Smooth muscle cell of the brain vasculature (primary cell): ENCODE results near the gene PFAS.
"Not testable (repeated sequence)": the region's sequence is repeated elsewhere in the genome, so short reads cannot be mapped to it uniquely, and the experiment has no call there.

ENCODE experiments used
- DNase-seq: peaks from one replicate; pipeline ENCODE4 v3.0.0-alpha.2; 2012; ENCODE audit warnings: low read depth, low spot score

Gene PFAS

DNA sequence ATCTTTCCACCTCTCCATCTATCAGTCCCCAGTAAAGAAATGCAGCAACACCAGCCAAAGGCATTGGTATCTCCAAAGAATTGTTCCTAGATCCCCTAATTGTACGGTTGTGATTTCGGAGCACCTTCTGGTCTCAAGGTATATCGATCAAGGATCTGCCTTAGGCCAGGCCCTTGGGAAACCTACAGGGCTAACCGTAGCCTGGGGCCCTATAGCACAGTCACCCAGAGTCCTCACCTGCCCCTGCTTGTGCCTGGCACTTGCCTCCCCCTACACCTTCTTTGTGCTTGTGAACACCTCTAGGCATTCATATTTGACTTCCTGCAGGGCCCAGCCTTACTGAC, 21.9 kb upstream of the PFAS start:
- DNase-seq: no peak

DNA sequence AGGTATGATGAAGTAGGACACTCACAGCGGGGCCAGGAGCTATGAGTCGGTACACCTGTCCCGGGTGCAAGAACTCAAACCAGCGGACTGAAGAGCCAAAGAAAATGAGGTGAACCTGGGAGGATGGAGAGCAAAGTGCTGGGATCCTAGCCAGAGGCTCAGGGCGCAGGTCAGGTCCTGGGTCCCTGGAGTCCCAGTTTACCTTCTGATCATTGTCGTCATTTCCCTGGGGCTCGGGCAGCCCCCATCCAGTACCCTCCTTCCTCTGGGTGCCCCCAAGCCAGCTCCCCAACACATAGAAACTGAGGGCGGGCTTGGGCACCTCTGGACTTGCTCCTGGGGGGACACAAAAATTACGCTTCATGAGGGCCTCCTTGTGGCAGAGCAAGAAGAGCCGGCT, 17.4 kb upstream of the PFAS start:
- no peak for DNase-seq

DNA sequence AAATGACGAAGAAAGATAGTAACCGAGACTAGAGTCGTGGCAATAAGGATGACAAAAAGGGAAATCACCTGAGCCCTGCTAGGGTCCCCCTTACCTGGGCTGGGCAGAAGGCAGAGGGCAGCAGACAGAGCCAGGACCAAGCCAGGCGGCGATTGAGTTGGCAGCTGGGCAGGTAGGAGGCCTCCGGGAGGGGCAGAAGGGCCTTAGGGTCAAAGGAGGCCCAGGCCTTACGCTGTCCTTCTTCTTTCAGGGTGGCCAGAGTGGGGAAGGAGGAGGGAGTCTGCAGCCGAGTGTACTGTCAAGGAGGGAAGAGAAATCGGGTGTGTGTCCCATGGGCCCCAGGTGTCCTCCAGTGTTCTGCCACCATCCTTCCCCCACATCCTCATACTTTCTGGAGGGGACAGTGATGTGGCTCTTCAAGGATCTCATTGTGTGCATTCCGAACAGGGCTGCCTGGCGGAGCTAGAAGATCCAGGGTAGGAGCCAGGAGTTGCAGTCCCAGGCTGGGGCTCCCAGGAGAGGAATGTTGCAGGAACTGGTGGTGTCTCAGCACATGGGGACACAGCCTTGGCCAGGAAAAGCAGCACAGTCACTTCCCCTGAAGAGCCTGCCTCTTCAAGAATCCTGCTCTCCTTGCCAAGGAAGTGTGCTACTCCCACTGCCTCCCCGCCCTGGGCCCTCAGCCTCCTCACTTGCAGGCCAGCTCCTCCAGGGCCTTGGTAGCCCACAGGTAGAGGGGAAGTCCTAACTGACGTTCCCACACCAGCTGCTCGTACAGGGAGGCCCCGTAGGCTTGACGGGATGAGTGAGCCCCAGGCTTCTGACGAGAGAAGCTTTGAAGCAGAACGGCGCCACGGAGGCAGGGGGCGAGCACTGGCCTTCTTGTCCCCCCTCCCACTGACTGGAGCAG, 14.5 kb upstream of the PFAS start:
- no peak for DNase-seq

DNA sequence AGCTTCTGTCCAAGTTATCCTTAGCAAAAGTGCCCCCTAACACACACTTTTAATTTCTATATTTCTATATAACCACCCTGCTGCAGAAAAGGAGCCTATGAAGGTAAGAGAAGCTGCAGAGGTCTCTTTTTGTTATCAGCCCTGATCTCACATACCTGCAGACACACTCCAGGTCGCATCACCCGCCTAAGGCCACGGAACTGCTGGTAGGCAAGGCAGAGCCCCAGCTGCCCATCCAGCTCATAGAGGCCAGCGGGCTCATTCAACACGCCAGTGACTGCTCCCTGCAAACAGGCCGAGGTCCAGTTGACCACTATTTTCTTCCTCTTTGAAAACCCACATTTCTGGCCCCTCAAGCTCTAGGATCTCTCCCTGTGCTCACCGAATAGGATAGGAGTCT, 13.4 kb upstream of the PFAS start:
- DNase-seq: no peak

DNA sequence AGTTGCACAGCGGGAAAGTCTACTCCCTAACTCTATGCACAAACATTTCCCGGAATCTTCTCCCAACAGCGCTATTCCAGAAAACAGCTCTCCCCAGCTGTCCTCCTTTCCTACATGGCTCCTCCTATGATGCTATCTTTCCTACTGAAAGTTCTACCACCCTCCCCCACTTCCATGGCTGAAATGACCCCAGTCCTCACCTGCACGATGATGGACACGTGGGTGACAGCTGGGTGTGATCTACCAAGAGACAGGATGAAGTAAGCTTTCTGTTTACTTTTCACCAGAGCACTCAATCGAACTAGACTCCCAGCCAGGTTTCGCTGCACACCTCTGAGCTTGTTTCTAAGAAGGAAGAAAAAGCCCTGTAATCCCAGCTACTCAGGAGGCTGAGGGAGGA, 11.9 kb upstream of the PFAS start:
- DNase-seq: no peak

DNA sequence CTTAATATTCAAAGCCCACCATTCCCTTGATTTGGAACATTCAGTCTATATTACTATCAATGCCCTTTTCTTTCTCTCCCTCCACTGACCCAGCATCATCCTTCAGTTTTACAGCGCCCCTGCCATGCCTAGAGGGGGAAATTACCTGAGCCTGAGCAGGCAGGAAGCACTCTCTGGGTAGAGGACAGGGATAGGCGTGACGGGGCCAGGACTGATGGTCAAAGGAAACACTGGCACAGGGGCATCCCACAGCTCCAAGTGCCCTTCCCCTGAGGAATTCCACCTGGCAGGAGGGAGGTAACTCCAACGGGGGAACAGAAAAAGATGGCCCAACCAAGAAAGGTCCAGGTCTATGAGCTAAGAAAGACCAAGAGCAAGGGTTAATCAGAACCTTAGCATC, 11.2 kb upstream of the PFAS start:
- DNase-seq: no peak

DNA sequence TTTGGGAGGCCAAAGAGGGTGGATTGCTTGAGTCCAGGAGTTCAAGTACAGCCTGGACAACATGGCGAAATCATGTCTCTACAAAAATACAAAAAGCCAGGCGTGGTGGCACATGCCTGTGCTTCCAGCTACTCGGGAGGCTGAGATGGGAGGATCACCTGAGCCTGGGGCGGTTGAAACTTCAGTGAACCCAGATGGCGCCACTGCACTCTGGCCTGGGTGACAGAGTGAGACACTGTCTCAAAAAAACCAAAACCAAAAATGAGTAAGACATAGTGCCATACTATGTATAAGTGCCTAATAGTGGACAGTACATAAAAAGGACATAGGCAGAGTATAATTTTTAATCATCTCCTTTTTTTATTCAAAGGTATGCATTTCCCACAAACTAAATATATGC, 5.3 kb upstream of the PFAS start:
- no peak for DNase-seq

DNA sequence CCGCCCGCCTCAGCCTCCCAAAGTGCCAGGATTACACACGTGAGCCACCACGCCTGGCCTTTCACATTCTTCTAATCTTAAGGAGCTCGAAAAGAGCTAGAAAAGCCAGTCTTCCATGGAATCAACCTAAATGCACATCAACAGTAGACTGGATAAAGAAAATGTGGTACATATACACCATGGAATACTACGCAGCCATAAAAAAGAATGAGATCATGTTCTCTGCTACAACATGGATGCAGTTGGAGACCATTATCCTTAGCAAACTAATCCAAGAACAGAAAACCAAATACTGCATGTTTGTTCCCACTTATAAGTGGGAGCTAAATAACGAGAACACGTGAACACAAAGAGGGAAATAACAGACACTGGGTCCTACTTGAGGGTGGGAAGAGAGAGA, 4.3 kb upstream of the PFAS start:
- no peak for DNase-seq

DNA sequence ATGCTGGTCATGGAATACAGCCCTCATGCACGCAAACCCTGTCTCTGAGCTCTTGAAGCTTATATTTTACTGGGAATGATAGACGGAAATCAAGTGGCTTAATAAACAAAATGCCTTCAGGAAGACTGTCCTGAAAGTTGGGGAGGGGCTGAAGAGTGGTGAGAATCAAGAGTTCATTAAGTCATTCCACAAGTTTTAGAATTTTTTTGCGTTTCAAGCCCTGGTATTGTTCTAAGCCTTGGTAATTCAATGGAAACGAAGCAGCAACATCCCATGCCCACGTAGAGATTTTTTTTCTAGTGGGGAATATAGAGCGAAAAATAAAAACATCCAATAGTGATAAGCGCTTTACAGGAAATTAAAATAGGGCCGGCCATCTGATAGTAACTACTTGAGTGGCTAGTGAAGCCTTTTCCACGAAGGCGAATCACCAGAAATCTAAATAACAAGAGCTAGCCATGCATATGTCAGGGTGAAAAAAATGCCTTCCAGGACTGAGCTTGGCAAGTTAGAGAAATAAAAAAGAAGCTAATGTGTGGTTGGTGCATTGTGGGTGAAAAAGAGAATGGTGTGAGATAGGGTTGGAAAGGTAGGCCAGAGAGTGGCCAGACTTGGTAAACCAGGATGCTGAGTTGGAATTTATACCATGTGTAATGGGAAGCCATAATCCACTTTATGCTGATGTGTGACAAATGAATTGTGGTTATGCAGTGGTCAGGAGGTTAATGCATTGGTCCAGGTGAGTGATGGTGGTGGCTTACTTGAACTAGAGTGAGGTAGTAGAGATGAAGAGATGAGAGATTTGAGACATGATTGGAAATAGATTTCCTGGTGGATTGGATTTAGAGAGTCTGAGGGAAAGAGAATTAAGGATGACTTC, 772 bp downstream of the PFAS start:
- no peak for DNase-seq

DNA sequence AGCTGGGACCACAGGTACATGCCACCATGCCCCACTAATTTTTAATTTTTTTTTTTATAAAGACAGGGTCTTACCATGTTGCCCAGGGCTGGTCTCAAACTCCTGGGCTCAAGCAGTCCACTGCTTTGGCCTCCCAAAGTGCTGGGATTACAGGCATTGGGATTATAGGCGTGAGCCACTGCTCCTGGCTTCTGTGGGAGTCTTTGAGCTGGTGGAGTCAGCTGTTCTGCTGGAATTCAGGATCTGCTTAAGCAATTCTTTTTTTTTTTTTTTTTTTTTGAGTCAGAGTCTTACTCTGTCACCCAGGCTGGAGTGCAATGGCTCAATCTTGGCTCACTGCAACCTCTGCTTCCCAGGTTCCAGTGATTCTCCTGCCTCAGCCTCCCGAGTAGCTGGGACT, 2.3 kb downstream of the PFAS start:
- not testable (repeated sequence) for DNase-seq

DNA sequence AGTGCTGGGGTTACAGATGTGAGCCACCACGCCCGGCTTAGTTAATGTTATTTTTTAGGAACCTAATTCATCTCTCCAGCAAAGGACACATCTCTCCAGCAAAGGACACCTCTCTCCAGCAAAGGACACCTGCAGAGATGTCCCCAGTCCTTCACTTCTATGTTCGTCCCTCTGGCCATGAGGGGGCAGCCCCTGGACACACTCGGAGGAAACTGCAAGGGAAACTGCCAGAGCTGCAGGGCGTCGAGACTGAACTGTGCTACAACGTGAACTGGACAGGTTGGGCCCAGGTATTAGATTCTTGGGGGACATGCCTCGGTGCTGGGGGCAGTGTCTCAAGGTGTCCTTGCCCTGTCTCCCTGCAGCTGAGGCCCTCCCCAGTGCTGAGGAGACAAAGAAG, 4.7 kb downstream of the PFAS start:
- no peak for DNase-seq

DNA sequence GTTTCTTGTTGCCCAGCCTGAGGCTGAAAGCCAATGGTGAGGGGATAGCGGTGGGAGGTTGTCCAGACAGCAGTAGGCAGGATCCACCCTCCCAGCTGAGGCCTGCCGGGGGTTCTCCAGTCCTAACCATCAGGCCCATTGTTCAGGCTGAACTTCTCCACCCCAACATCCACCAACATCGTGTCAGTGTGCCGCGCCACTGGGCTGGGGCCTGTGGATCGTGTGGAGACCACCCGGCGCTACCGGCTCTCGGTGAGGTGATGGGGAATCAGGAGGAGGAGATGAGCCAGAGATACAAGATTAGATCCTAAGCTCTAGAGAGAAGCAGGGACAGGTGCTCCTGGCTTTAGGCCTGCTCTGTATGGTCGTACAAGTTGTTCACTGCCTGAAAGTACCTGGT, 5.8 kb downstream of the PFAS start:
- DNase-seq: no peak

DNA sequence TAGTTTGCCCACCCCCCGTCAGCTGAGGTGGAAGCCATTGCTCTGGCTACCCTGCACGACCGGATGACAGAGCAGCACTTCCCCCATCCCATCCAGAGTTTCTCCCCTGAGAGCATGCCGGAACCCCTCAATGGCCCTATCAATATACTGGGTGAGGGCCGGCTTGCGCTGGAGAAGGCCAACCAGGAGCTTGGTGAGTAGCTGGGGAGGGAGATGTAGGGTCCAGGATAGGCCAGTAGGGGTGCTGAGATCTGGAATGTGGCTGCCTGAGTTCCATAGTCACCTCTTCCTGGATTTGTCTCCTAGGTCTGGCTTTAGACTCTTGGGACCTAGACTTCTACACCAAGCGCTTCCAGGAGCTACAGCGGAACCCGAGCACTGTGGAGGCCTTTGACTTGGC, 6.4 kb downstream of the PFAS start:
- DNase-seq: no peak

DNA sequence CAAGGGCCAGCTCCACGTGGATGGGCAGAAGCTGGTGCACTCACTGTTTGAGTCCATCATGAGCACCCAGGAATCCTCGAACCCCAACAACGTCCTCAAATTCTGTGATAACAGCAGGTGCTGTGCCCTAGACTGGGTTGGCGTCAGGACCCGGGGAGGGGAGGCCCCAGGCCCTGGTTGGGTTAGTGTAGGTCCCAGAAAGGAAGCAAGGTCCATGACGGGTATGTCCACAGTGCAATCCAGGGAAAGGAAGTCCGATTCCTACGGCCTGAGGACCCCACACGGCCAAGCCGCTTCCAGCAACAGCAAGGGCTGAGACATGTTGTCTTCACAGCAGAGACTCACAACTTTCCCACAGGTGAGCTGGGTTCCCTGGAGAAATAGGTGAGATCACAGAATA, 7.2 kb downstream of the PFAS start:
- DNase-seq: no peak

DNA sequence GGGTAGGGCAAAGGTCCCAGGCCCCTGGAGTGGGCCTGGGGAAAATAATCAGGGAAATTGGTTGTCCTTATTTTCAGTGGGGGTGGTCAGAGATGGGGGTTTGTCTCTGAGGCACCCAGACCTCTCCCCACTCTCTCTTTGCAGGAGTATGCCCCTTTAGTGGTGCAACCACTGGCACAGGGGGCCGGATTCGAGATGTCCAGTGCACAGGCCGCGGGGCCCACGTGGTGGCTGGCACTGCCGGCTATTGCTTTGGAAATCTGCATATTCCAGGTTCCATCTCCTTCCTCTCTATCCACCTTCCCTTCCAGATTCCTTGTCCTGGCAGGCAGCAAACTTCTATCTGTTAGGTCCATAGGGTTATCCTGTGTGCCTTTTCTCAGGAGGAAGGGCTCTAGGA, 7.6 kb downstream of the PFAS start:
- DNase-seq: no peak

DNA sequence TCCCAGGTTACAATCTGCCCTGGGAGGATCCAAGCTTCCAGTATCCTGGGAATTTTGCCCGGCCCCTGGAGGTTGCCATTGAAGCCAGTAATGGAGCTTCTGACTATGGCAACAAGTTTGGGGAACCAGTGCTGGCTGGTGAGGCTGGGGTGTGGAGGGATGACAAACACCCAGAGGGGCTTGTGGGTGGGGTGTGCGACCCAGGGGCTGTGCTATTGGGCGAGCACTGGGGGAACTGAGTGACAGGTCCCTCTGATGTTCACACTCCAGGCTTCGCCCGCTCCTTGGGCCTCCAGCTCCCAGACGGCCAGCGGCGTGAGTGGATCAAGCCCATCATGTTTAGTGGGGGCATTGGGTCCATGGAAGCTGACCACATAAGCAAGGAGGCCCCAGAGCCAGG, 8.7 kb downstream of the PFAS start:
- no peak for DNase-seq

DNA sequence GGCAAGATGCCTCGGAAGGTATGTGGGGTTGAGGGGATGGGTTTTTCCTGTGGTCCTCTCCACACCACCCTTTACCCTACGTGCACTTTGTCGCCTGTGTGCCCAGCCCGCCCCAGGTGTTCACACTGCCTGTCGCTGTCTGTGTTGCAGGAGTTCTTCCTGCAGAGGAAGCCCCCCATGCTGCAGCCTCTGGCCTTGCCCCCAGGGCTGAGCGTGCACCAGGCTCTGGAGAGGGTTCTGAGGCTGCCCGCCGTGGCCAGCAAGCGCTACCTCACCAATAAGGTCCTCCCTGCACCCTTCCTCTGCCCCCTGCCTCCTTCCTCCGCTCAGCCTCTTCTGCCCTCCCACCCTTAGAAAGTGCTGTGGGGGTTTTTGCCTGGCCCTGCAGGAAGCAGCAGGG, 15.2 kb downstream of the PFAS start:
- DNase-seq: no peak

DNA sequence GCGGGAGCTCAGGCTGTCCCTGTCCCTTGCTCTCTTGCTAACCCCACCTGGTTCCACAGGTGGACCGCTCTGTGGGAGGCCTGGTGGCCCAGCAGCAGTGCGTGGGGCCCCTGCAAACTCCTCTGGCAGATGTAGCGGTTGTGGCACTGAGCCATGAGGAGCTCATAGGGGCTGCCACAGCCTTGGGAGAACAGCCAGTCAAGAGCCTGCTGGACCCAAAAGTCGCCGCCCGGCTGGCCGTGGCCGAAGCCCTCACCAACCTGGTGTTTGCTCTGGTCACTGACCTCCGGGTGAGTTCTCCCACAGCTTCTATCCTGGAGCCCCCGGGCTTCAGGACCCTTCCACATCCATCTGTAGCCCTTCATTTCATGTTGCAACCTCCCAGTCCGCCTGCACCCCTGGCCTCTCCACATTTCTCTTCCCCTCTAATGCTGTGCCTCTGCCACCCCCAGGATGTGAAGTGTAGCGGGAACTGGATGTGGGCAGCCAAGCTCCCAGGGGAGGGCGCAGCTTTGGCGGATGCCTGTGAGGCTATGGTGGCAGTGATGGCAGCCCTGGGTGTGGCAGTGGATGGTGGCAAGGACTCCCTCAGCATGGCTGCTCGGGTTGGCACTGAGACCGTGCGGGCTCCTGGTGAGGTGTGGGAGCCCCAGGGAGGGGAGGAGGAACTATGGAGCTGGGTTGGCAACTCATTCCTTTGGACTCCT, 15.9 kb downstream of the PFAS start:
- no peak for DNase-seq

DNA sequence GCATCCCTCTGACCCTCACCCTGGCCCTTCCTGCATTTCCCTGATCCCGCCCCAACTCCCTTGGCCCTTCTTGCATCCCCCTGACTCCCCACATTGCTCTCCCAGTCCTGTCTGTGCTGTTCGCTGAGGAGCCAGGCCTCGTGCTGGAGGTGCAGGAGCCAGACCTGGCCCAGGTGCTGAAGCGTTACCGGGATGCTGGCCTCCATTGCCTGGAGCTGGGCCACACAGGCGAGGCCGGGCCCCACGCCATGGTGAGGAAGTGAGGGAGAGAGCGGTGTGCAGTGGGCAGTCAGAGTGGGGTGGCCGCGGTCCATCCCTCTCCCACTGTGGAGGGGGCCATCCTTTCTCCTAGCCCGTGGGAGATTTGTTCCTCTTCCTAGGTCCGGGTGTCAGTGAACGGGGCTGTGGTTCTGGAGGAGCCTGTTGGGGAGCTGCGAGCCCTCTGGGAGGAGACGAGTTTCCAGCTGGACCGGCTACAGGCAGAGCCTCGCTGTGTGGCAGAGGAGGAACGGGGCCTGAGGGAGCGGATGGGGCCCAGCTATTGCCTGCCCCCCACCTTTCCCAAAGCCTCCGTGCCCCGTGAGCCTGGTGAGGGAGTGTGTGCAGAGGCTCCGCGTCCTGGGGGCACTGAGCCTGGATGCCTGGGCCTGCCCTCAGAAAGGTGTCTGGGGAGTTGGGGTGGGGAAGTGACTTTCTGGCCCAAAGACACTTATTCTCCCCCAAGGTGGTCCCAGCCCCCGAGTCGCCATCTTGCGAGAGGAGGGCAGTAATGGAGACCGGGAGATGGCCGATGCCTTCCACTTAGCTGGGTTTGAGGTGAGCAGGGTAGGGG, 17.8 kb downstream of the PFAS start:
- no peak for DNase-seq

DNA sequence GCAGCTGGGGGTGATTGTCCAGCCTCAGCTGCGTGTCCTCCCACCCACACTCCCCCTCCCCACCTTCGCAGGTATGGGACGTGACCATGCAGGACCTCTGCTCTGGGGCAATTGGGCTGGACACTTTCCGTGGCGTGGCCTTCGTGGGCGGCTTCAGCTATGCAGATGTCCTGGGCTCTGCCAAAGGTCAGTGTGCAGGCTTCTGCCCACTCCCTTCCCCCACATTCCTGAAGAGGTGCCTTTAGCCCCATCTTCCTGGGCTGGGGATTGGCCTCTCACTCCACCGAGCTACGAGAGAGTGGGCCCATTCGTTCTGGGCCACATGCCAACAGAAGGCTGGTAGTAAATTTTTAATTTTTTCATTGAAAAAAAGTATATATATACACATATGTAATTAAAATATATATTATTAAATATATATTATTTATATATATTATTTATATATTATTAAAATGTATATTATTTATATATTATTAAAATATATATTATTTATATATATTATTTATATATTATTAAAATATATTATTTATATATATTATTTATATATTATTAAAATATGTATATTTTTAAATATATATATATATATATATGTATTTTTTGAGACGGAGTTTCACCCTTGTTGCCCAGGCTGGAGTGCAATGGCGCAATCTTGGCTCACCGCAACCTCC, 18.5 kb downstream of the PFAS start:
- DNase-seq: no peak
